HCT116 (cell line): ENCODE results near the gene NLE1. TPM values are rescaled to one million over a fixed set of nuclear protein-coding genes. Genes with fewer than 3 reads are reported as not detected.

Experiments
- ATAC-seq: fragments of 200-7000 bp; cut with Tn5 transposase; 2 replicates; pipeline ENCODE4 v1.9.1; 2020; ENCODE audit warnings: mild to moderate bottlenecking, moderate library complexity
- BruUV-seq: library from RNA; stranded (reverse); fragments of 400-500 nt; replicated peaks from 2 replicates; lab custom pipeline; 2021; lab: Mats Ljungman, UMichigan
- CTCF ChIA-PET: fragments of 300-600 bp; sonication (Branson Sonifier 250); formaldehyde crosslinking; loops from one replicate; lab custom pipeline; 2021; ENCODE audit warnings: antibody characterized with exemption; lab: Charles Lee
- POLR2A ChIA-PET: fragments of 300-600, 350-600 bp; sonication (Branson Sonifier 250); formaldehyde crosslinking; loops from one replicate; lab custom pipeline; 2021; ENCODE audit warnings: antibody characterized with exemption; lab: Charles Lee
- RAD21 ChIA-PET, 2 experiments: fragments of 300-600 bp; sonication (Branson Sonifier 250); formaldehyde crosslinking; loops; one replicate each; lab custom pipeline; 2023; ENCODE audit warnings: low total read pairs in 2 of 2; ENCODE audit not compliant: uncharacterized antibody in 2 of 2, unreplicated experiment in 2 of 2, low non-redundant PET in 1 of 2; lab: Charles Lee
- DNase-seq: peaks from one replicate; pipeline ENCODE4 v3.0.0-alpha.2; 2010; ENCODE audit warnings: low read depth, low spot score
- H2AFZ ChIP-seq: fragments of 200-600 bp; shearing (Covaris generic), sonication (generic); 2 replicates; pipeline ENCODE4 v1.6.1; 2017; ENCODE audit warnings: low read depth, mixed run types, mixed read lengths, antibody characterized with exemption, low read length; ENCODE audit not compliant: poor library complexity, severe bottlenecking
- H3K27ac ChIP-seq: 2 replicates; pipeline ENCODE4 v1.5.1; 2012; ENCODE audit warnings: low read depth, low read length
- H3K27me3 ChIP-seq: fragments of 200-600 bp; sonication (generic); 2 replicates; pipeline ENCODE4 v1.6.1; 2016; ENCODE audit warnings: mixed run types, low read length, mixed read lengths; ENCODE audit not compliant: insufficient read depth
- H3K36me3 ChIP-seq, 2 experiments: fragments of 200-500 bp in 1 of 2; fragments of 200-600 bp in 1 of 2; sonication (Bioruptor generic) in 1 of 2; sonication (generic) in 1 of 2; 2 replicates each; pipeline versions ENCODE4 v1.5.1 to v1.6.1; 2014 to 2016; ENCODE audit warnings: low read length in 2 of 2, inconsistent platforms in 1 of 2, mixed read lengths in 1 of 2, mixed run types in 1 of 2; ENCODE audit not compliant: insufficient read depth in 2 of 2, control insufficient read depth in 1 of 2
- H3K4me1 ChIP-seq, 2 experiments: fragments of 200-600 bp in 1 of 2; sonication (generic) in 1 of 2; 2 replicates each; pipeline versions ENCODE4 v1.5.1 to v1.6.1; 2012 to 2017; ENCODE audit warnings: low read length in 2 of 2, inconsistent platforms in 1 of 2, mild to moderate bottlenecking in 1 of 2, mixed read lengths in 1 of 2, mixed run types in 1 of 2, moderate library complexity in 1 of 2; ENCODE audit not compliant: insufficient read depth in 2 of 2, control insufficient read depth in 1 of 2
- H3K4me2 ChIP-seq: fragments of 200-600 bp; sonication (generic); 2 replicates; pipeline ENCODE4 v1.6.1; 2017; ENCODE audit warnings: mixed run types, low read length, mixed read lengths
- H3K4me3 ChIP-seq, 2 experiments: fragments of 200-600 bp in 1 of 2; sonication (generic) in 1 of 2; replicated peaks in 1 of 2; 2 replicates each; pipeline ENCODE4 v1.5.1; 2011 to 2016; ENCODE audit warnings: low read length in 2 of 2, control low read depth in 1 of 2, low read depth in 1 of 2, mild to moderate bottlenecking in 1 of 2, mixed read lengths in 1 of 2, mixed run types in 1 of 2
- H3K79me2 ChIP-seq: fragments of 200-600 bp; sonication (generic); 2 replicates; pipeline ENCODE4 v1.6.1; 2017; ENCODE audit warnings: mild to moderate bottlenecking, mixed run types, low read length, moderate library complexity, mixed read lengths; ENCODE audit not compliant: insufficient read depth
- H3K9ac ChIP-seq: fragments of 200-600 bp; sonication (generic); 2 replicates; pipeline ENCODE4 v1.6.1; 2016; ENCODE audit warnings: low read length, mixed read lengths
- H3K9me2 ChIP-seq: fragments of 200-600 bp; sonication (generic), shearing (Covaris generic); 2 replicates; pipeline ENCODE4 v1.6.1; 2017; ENCODE audit warnings: mixed run types, mild to moderate bottlenecking, moderate library complexity; ENCODE audit not compliant: insufficient read depth
- H3K9me3 ChIP-seq, 2 experiments: fragments of 200-500 bp in 1 of 2; fragments of 200-600 bp in 1 of 2; sonication (Bioruptor generic) in 1 of 2; sonication (generic) in 1 of 2; 2 replicates each; pipeline ENCODE4 v1.6.1; 2014 to 2017; ENCODE audit warnings: low read length in 2 of 2, mixed read lengths in 2 of 2, inconsistent platforms in 1 of 2, low read depth in 1 of 2, mild to moderate bottlenecking in 1 of 2, mixed run types in 1 of 2, moderate library complexity in 1 of 2; ENCODE audit not compliant: control insufficient read depth in 1 of 2, insufficient read depth in 1 of 2
- H4K20me1 ChIP-seq: fragments of 200-600 bp; sonication (generic), shearing (Covaris generic); 2 replicates; pipeline ENCODE4 v1.6.1; 2017; ENCODE audit warnings: mixed run types, mild to moderate bottlenecking, moderate library complexity; ENCODE audit not compliant: insufficient read depth
- MAX ChIP-seq: IDR thresholded peaks from 2 replicates; pipeline ENCODE4 v1.6.1; 2012
- POLR2A ChIP-seq: IDR thresholded peaks from 2 replicates; pipeline ENCODE4 v1.7.0; 2011; ENCODE audit warnings: borderline replicate concordance; ENCODE audit not compliant: insufficient read depth, insufficient read length; ENCODE audit errors: extremely low read depth
- REST ChIP-seq: IDR thresholded peaks from 2 replicates; pipeline ENCODE4 v1.6.1; 2012; ENCODE audit warnings: low read depth
- SIN3A ChIP-seq: IDR thresholded peaks from 2 replicates; pipeline ENCODE4 v1.6.1; 2012; ENCODE audit warnings: low read depth
- intact Hi-C: fragments of 100-400 bp; cut with micrococcal nuclease; formaldehyde crosslinking; loops from 2 replicates; pipeline ENCODE4 v1.10.0; 2022
- total RNA-seq: library from RNA; stranded (reverse); gene quantifications from one replicate; pipeline ENCODE4 v1.2.1, GENCODE V29; 2021; ENCODE audit not compliant: unreplicated experiment

Gene NLE1
- total RNA-seq, 1 experiment from 2014 or later, result 55.5 TPM

GRCh38 chr17:35088356-35088880 lies 53.7 kb downstream of the NLE1 start (continued):
- TF ChIP-seq REST, result no peak

- RAD21 ChIA-PET, result no interaction called here
- H3K4me1 ChIP-seq, result peaks cover 48 to 66% of the 10 kb centered on the region in 2 experiments
- TF ChIP-seq SIN3A (0 out of 2 replicates have a peak, but pooled peaks have one; percentile 43), POLR2A (no peak), MAX (0 out of 2 replicates have a peak, but pooled peaks have one; percentile 43)
- TF ChIP-seq, all 23 proteins: peak for 2
- DNase-seq (no peak), ATAC-seq (no peak)
- Histone ChIP-seq H2AFZ (no peak overlapping the region), H3K4me2 (peak overlapping the region; percentile 89), H3K36me3 (no peaks in the 10 kb centered on the region), H3K9me2 (no peaks in the 10 kb centered on the region), H3K27ac (peak overlapping the region; percentile 96), H3K27me3 (no peaks in the 10 kb centered on the region), H4K20me1 (no peaks in the 10 kb centered on the region), H3K4me3 (peak overlapping the region; percentile 68 to 93), H3K9me3 (no peaks in the 10 kb centered on the region), H3K79me2 (peaks cover 47% of the 10 kb centered on the region), H3K9ac (peak overlapping the region; percentile 85)
- intact Hi-C loops, result loop anchor here (2.0 kb wide), 1 partner anchor 25 kb away; the partner anchor contains the start of gene RFFL
- POLR2A ChIA-PET, result no interaction called here
- BruUV-seq, result no TSS peak
- CTCF ChIA-PET, result no interaction called here
Observed at GRCh38 chr17:35087731-35088355, 54.3 kb downstream of the NLE1 start.
